ENCODE results near the gene STXBP6.
"Not testable (repeated sequence)": the region's sequence is repeated elsewhere in the genome, so short reads cannot be mapped to it uniquely, and the experiment has no call there.

STXBP6 gene

DNA sequence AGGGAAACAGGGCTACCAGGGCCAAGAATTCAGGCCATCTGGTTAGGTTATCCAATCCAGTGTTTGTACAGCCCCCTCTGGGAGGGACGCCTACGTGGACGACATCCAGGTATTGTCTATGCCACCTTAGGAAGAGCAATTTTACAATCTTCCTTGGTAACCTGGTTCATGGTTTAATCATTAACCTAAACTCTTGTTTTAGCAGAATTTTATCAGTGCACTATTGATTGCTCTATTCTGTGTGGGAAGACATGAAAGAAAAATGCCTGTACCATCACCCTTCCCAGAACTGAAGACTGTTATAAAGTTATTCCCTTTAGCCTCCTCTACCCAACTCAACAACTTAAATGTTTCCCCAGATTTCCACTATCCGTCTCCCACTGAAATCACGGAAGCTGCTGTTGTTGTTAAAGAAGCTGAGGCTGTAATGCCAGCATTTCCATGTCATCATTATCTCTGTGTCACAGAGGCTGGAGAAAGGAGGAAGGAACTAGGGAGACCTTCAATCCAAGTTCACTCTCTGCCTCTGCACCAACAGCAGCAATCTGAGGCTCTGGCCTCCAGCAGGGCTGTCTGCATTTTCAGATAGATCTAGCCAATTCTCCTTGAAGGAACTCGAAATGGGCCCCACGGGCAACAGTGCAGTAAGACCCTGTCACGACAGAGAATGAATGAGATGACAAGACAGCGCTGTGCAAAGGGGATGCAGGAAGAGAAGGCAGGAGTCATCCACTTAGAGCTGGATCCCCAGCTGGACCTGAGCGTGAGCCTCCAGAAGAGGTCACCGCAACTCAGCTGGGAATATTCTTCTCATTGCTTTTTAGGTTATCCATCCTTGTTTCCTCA is 232.5 kb downstream of the STXBP6 start:
- DNase-seq = no peak

DNA sequence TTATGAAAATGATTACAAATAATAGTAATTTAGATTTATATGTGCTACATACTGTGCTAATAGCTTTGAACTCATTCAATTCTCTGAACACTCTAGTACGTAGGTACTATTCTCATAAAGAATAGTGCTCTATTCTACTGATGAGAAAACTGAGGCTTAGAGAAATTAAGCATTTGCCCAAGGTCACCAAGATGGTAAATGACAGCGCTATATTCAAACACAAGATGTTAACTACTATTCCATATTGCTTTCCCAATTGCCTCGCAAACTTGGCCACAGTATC is 233.1 kb downstream of the STXBP6 start:
- DNase-seq = no peak

DNA sequence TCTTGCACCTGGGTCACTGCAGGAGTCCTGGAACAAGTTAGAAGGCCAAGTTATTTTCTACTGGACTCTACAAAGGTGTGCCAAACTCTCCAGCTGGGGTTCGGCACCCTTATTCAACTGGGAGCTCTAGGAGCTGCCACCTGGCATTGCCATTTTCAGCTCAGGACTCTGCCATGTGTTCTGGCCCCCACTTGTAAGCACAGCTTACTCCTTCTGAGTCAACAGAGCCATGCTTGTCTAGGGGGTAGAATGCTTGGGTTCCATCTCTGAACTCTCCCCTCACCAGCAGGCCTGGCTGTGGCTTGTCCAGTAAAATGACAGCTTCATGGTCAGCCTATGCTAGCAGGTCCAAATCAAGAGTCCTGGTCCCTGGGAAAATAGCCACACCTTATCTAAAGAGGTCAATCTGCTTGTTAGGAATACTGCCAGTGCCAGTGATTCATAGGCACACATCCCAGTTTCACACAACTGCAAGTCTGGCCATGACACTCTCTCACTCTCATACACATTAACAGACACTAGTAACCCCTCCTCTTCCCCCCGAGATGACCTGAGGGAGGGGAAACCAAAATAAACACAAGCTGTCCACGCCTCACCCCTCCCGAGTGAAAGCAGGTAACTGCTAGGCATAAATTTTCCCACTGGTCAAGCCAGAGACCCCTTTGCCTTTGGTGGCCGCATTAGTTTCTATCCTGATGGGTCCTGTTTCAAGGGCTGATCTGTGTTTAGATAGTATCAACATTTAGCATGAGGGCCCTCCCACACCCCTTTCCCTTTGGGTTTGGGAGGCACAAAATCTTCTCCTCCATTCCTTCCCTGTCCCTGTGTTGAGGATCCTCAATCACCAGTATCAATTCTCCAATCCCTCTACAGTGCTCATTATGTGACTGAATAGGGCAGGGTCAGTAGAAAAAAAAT is 233.7 kb downstream of the STXBP6 start:
- no peak for DNase-seq

DNA sequence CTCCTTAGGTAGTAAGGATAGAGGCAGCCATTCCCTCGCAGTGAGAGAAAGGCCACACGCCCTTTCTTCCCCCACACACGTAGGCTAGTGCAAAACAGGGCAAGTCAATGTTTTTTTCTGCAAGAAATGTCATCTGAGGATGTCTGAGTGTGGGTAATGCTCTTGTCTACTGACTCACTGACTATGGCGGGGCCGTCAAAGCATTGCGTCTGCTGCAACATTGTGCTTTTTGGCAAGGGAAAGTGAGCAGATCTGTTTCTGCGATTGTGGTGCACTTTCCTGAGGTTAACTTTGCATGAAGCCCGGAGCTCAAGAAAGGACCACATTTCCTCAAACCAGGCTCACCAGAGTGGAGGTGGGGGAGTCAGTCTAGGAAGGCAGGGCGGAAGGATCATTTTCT is 234.4 kb downstream of the STXBP6 start:
- DNase-seq = no peak

DNA sequence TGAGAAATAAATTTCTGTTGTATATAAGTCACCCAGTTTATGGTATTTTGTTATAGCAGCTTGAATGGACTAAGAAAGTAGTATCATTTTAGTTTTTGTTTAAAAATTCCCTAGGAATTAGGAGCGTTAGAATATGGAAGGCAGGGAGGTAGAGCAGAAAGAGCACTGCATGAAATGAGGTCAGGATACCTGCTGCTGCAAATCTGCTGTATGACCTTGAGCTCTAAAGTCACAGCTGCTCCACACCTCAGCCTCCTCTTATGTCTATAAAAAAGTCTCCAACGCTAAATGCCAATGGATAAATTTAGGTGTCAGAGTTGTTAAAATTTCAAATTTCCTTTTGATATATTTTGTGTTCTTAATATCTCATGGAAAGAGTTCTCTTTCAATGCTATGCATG is 235.0 kb downstream of the STXBP6 start:
- no peak for DNase-seq

DNA sequence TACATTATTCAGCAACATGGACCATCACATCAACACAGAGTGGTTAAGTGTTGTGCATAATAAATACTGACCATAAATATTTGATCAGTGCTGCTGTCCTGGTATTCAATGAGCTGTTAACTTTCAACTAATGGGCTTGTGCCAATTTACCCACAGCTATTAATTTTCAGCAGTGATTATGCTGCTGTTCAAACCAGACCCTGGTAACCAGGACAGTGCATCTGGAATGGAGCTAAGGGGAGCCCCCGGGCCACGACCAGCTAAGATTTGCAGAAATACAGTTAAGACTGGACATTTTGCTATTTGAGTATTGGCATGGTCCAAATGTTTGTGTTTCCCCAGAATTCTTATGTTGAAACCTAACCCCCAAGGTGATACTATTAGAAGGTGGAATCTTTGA is 235.6 kb downstream of the STXBP6 start:
- no peak for DNase-seq

DNA sequence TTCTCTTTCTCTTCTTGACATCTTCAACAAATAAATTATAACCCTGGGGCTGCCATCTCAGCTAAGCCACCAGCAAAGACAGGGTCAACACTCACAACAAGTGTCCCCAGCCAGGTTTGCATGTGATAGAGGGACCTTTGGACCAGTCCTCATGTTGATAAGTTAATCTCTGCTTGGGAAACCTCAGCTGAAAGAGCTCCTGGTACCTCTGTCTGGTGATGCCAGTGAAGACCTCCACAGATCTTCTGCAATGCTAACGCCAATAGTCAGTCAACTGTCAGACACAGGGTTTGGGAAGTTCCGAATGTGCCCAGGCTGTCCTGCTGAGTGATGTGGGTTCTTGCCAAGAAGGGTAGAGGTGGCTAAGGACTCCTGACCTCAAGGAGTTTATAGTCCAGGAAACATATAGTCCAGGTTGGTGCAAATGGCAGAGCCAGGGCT is 236.1 kb downstream of the STXBP6 start:
- no peak for DNase-seq

DNA sequence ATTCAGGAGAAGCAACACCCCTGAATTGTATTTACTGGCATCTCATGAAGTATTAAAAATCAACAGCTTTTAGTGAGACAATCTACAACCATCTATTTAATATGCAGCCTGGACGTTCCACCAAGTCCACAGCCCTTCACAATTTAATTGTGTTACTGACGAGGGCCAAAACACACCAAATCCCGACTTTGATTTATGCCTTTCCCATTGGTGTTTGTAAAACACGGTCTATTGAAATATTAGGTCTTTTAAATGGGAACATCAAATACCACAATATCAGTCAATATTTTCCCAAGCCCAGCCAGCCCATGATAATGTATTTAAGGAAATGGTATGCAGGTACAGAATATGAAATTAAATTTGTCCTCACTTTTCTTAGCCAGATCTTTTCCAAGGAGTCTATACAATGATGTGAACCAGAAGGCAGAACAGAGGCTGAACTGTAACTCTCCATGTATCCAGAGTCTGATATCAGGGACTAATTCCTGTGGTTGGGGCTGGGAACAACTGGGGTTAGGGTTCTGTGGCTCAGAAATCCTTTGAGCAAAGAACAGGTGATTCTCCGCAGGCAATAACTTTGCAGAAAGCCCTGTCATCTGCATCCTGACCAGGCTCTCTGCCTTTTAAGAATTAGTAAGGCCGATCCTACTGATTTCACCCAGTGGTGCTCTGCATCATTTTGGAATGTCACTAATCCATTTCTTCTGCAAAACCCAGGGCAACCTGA is 236.7 kb downstream of the STXBP6 start:
- no peak for DNase-seq

DNA sequence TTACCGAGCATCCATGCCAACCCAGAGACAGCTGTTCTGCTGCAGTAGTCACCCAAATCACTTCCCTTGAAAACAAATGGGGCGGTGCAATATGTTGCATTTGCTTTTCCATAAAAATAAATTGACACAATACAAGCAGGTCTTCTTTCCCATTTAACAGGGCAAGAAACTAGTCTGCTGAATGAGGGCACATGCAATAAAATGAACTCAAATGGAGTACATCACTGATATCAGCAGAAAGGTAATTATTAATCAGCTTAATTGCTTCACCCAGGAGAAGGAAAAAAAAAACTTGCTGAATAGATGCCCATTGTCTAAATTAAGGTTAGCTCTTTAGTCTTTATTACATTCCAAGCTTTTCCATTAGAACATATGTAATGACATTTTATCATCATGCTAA is 240.8 kb downstream of the STXBP6 start:
- DNase-seq = no peak

DNA sequence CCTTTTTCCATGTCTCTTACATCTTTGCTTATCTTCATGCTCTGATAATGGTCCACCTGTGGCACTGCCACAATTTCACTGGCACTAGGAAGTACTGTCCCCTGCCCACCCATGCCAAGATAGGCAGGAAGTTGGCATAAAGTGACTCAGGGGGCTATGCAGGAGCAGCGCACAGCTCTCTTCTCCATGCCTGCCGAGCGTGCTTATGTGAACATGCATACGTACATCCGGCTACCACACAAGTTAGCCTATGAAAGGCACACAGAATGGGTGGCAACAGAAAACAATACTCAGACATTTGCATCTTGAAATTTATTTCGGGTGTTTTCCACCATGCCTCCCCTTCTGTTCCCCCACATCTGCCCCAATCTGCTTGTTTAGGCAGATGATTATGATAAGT is 241.5 kb downstream of the STXBP6 start:
- DNase-seq = no peak

DNA sequence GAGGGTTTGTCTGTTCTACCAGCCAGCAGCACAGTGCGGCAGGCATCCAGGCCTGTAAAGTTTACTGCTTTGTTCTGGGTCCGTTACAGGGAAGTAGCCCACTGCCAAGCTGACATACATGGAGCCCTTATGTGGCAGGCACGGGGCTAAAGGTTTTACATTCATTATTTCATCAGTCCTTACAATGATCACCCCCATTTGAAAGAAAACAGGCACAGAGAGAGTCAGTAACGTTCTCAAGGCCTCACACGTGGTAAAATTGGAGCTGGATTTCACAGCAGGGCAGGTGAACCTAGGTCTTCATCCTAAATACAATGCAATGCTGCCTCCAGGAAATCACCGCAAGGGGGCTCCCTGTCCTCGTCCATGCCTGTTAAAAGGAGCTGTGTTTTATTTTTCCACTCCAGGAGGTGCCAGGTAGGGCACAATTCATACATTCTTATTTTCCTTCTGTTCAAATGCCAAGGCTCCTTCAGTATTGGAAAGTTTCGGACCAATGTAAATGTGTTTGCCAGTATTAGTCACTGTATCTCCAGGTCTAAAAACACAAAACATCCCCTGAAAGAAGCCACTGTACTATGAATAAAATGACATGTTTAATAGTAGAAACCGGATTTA is 243.8 kb downstream of the STXBP6 start:
- DNase-seq = peak; percentile 16

DNA sequence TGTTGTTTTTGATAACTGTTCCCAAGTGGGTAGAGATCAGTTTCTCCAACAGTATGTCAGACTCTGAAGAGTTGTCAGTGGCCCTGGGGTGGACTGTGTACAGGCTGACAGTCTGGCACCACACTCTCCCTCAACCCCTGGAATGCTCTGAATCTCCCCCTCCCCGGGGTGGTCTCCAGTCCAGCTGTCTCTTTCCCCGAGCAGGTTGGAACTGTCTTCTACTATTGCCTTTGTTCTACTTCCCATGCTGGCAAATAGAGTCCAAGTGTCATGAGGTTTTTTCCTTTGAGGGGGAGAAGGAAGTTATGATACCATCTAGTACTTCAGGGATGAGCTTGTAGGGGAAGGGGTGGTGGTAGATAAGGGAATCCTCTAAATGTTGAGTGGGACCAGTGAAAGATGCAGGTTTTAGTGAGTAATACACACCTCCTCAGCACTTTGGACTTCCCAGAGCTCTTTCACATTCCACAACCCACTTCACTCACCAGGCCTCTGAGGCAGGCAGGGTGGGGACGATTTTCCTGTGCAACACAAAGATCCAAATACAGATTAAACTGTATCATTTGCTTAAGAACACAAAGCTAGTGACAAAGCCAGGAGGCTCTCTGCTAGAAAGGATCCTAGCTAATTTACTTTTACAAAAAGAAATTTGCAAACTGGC is 245.3 kb downstream of the STXBP6 start:
- no peak for DNase-seq

DNA sequence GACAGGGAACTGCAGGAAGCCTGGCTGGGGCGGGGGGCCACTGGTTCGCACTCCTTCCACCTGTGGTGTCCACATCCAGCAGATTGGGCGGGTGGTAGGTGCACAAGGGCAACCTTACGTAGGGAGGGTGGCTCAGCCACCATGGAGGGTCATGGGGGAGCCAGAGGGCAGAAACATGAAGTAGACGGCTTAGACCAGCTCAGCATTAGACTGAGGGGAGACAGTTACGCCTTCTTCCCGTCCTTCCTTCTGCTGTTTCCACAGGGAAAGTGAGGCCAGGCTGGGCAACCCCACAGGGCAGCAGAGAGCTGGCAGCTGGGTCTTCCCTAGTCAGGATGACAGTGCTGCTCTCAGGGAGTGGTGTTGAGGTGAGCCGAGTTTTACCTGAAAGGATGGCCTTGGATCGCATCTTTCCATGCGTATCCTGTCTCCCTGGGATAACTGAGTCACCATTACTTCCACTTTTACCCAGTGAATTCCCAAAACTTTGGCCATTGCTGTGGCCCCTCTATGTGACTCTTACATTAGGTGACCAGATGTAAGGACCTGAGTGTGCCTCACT is 245.9 kb downstream of the STXBP6 start:
- DNase-seq = no peak

DNA sequence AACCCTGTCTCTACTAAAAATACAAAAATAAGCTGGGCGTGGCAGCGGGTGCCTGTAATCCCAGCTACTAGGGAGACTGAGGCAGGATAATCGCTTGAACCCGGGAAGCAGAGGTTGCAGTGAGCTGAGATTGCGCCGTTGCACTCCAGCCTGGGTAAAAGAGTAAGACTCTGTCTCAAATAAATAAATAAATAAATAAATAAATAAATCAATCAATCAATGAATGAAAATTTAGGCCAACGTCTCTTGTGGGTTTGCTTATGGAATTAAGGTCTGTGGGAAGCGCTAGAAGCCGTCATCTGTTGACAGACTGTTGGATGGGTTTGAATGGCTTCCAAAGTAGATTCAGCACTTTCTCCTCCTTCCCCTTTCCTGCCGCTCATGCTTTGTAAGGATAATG is 246.5 kb downstream of the STXBP6 start:
- not testable (repeated sequence) for DNase-seq

DNA sequence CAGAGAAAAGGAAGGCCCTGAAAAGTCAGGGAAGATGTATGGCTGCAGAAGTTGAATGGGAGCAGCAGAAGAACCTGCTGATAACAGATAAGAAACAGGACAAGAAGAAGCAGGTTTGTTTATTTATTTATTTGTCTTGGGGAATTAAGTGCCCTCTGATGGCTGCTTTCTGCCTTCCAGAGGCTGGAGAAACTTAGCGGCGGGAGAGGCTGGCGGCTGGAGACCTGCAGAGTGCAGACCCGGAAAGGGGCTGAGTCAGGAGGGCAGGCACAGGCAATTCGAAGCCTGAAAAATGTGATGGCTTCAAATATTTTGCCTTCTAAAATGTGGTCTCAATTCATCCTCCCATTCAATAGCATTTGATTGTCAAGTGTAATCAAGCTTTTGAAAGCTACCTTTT is 247.7 kb downstream of the STXBP6 start:
- DNase-seq = no peak

DNA sequence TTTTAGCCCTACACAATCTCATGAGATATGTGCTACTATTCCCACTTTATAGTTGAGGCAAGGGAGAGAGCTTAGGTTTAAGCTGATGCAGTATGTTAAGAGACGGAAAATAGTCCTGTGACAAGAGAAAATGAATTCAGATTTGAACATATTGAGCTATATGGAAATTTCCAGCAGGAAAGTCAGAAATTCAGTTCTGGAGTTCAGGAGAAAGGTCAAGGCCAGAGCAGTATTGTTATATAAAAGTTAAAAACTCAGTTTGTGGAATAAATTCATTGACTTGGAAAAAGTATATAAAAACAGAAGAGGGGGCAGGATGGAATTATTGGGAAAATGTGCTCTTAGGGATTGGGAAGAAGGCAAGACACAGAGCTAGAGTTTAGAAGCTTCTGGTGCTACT is 248.9 kb downstream of the STXBP6 start:
- no peak for DNase-seq

DNA sequence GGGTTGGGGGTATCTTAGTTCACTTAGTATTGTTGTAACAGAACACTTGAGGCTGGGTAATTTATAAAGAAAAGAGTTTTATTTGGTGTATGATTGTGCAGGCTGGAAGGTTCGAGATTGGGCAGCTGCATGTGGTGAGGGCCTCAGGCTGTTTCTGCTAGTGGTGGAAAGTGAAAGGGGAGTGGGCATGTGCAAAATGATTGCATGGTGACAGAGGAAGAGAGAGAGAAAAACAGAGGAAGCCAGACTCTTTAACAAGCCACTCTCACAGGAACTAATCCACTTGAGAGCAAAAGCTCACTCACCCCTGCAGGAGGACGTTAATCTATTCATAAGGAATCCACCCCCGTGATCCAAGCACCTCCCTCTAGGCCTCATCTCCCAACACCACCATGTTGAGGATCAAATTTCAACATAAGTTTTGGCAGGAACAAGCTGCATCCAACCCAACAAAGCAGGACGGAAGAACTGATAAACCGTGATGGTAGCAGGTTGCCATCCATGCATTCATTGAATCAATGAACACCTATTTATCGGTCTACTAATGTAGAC is 251.0 kb downstream of the STXBP6 start:
- DNase-seq = no peak

DNA sequence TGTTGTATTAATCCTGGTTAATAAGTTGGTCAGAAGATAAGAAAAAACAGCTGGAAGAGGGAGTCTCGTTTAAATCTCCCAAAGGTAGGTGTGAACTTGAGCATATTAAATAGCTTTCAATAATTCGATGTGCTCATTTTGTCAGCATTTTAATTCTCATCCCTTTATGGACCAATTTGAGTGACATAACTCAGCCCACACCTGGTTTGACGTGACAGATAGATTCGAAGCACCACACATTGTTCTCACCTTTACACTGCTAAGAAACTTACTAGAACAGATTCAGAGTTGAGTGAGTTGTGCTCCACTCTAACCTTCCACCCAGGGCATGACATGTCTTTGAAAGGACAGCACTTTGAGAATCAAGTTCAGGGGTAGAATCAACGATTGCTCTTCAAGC is 254.5 kb downstream of the STXBP6 start:
- no peak for DNase-seq

DNA sequence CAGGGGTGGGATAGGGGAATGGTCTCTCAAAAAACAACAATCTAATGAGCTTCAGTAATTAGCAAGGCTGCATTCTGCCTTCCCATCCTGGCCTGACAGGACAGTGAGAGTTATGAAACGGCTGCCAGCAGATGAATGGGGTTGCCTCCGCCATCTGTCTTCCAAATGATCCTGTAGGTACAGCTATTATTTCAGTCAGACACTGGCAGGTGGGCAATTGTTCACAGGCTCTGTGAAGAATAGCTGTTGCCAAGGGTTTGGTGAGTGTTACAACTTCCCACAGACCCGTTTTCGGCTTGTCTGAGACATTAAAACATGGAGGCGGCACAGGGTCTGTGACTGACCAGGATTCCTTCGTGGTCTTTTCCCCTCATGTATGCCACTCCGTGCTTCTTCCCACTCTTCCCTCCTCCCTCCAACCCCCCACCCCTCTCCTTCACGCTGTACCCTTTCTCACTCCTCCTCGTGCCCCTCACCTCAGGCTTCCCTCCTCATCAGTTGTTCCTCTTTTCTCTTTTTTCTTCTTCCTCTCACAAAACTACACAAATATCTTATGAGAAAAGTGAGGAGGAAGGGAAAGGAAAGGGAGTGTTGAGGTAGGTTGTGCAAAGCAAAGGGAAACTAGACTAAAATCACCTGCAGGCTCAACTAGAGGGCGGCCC is 255.2 kb downstream of the STXBP6 start:
- DNase-seq = no peak

DNA sequence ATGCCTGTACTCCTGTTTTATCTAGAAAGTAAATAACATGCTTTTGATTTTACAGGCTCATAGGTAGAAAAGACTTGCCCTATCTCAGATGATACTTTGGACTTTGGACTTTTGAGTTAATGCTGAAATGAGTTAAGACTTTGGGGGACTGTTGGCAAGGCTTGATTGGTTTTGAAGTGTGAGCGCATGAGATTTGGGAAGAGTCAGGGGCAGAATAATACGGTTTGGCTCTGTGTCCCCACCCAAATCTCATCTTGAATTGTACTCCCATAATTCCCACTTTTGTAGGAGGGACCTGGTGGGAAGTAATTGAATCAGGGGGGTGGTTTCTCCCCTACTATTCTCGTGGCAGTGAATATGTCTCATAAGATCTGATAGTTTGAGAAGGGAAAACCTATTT is 259.8 kb downstream of the STXBP6 start:
- no peak for DNase-seq

DNA sequence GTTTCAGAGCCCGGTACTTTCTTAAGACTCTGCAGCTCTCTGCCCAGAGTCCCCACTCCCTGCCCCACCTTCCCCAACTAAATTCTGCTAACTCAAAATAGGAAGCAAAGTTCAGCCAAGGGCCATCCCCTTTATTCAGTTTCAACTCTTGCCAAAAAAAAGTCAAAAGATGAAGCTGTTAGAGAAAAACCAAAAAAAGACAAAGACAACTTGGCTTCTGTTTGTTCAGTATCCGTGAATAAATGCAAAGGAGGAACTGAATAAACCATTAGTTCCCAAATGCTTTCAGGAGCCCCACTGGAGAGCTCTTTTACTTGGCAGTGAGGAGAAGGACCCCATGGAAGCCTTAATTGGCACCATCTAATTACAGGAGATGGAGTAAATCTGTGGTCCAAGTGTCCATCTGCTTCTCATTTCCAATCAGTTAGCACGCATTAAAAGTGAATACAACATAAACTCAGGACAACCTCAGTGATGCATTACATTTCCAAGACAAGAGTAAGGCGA is 260.5 kb downstream of the STXBP6 start:
- DNase-seq = no peak

Measured in GF-D8 (cell line).